ENCODE measurements around the gene MLLT3.

Gene MLLT3

GRCh38 chr9:20396509-20396908 is 225.8 kb downstream of the MLLT3 start:
- in situ Hi-C loops (cut with HindIII; ENCODE audit: low sequenced_read_pairs) = no loop called here
- H3K4me3 ChIP-seq (ENCODE audit: low read depth, low read length) = no peak overlapping the region
- DNase-seq (ENCODE audit: low read depth) = no peak
- TF ChIP-seq, protein P1, sequence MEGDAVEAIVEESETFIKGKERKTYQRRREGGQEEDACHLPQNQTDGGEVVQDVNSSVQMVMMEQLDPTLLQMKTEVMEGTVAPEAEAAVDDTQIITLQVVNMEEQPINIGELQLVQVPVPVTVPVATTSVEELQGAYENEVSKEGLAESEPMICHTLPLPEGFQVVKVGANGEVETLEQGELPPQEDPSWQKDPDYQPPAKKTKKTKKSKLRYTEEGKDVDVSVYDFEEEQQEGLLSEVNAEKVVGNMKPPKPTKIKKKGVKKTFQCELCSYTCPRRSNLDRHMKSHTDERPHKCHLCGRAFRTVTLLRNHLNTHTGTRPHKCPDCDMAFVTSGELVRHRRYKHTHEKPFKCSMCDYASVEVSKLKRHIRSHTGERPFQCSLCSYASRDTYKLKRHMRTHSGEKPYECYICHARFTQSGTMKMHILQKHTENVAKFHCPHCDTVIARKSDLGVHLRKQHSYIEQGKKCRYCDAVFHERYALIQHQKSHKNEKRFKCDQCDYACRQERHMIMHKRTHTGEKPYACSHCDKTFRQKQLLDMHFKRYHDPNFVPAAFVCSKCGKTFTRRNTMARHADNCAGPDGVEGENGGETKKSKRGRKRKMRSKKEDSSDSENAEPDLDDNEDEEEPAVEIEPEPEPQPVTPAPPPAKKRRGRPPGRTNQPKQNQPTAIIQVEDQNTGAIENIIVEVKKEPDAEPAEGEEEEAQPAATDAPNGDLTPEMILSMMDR (IDR thresholded peaks at IDR 0.05; ENCODE audit: low read depth, low read length, missing control alignments) = no peak

GRCh38 chr9:20395651-20396050 is 226.6 kb downstream of the MLLT3 start:
- in situ Hi-C loops (cut with HindIII; ENCODE audit: low sequenced_read_pairs) = no loop called here
- no peak for DNase-seq (ENCODE audit: low read depth)
- TF ChIP-seq, protein P1 (IDR thresholded peaks at IDR 0.05; ENCODE audit: low read depth, low read length, missing control alignments) = no peak
- H3K4me3 ChIP-seq (ENCODE audit: low read depth, low read length) = no peak overlapping the region

GRCh38 chr9:20394969-20395368 is 227.3 kb downstream of the MLLT3 start:
- in situ Hi-C loops (cut with HindIII; ENCODE audit: low sequenced_read_pairs) = no loop called here
- DNase-seq (ENCODE audit: low read depth) = no peak
- no peak overlapping the region for H3K4me3 ChIP-seq (ENCODE audit: low read depth, low read length)
- TF ChIP-seq, protein P1 (IDR thresholded peaks at IDR 0.05; ENCODE audit: low read depth, low read length, missing control alignments) = no peak

GRCh38 chr9:20391208-20391607 is 231.1 kb downstream of the MLLT3 start:
- TF ChIP-seq, protein P1 (IDR thresholded peaks at IDR 0.05; ENCODE audit: low read depth, low read length, missing control alignments) = no peak
- in situ Hi-C loops (cut with HindIII; ENCODE audit: low sequenced_read_pairs) = no loop called here
- DNase-seq (ENCODE audit: low read depth) = no peak
- no peak overlapping the region for H3K4me3 ChIP-seq (ENCODE audit: low read depth, low read length)

DNA sequence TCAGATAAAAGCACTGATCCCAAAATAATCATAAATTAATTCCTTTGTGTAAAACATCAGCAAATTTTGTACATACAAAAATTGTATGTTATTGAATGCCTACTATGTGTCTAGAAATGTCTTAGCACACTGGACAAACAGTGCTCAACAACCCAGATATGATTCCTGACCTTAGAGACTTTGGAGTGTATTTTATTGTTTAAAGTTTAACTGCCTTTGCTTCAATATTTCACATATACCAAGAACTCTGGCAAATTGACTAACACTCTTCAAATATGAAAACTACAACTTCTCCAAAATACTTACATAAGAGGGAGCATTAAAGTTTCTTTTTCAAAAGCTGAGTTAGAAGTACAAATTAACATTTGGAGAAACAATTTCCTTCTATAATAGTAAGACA is 231.9 kb downstream of the MLLT3 start:
- in situ Hi-C loops (cut with HindIII; ENCODE audit: low sequenced_read_pairs) = no loop called here
- TF ChIP-seq, protein P1 (IDR thresholded peaks at IDR 0.05; ENCODE audit: low read depth, low read length, missing control alignments) = no peak
- DNase-seq (ENCODE audit: low read depth) = no peak
- no peak overlapping the region for H3K4me3 ChIP-seq (ENCODE audit: low read depth, low read length)

- no peak overlapping the region for H3K4me3 ChIP-seq (ENCODE audit: low read depth, low read length)
- no peak for DNase-seq (ENCODE audit: low read depth)
- TF ChIP-seq, protein P1 (IDR thresholded peaks at IDR 0.05; ENCODE audit: low read depth, low read length, missing control alignments) = no peak
- in situ Hi-C loops (cut with HindIII; ENCODE audit: low sequenced_read_pairs) = no loop called here
These were observed 235.2 kb downstream of the MLLT3 start for GRCh38 chr9:20387062-20387461.

DNA sequence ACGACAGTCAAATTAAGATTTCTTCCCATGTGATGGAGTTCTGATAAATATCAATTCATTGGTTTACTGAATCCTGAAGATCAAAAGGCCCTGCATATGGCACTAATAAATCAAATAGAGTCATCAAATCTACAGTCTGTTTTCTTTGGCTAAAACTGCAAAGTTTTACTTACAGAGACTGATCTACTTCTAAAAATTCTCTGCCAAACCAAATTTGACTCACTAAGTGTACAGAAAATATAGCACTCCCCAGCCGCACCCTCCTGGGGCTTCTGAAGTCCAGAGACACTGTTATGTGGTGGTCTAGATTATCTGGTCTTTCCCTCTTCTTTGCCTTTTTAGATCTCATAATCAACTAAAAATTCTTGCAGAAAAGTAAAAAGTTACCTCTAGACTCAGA is 237.7 kb downstream of the MLLT3 start:
- in situ Hi-C loops (cut with HindIII; ENCODE audit: low sequenced_read_pairs) = no loop called here
- TF ChIP-seq, protein P1 (IDR thresholded peaks at IDR 0.05; ENCODE audit: low read depth, low read length, missing control alignments) = no peak
- H3K4me3 ChIP-seq (ENCODE audit: low read depth, low read length) = no peak overlapping the region
- no peak for DNase-seq (ENCODE audit: low read depth)
